ENCODE data around the gene HRK. TPM values are rescaled to one million over a fixed set of nuclear protein-coding genes. Genes with fewer than 3 reads are reported as not detected.

Gene HRK
- total and polyA plus RNA-seq, 10 of the 15 experiments (the other 5 are each of a cell fraction or from before 2014, with no cell fraction given), result not detected

DNA sequence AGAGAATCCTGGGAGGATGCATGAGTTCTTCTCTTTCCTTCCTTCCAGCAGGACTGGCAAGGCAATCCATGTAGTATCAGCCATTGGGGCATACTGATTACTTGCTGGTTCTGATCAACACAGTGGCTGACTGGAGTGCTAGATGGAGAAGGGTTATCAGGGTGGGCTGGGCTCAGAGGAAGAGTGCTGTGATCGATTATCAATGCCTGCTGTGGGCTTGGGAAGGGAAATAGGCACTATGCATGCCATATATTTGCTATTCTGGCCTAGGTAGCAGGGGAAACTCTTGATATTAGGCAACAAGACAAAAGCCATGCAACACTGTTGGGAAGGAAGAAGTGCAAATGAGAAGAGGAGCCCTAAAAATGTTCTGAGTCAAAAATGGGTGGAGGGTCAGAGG, 45.8 kb downstream of the HRK start:
- ChIA-PET POLR2A (no interaction called here), RAD21 (ENCODE audit: unreplicated experiment) (no interaction called here)

More for the DNA sequence above, 45.8 kb downstream of the HRK start:
- no peaks in the 10 kb centered on the region for H3K4me1 ChIP-seq (ENCODE audit: control insufficient read depth, insufficient read depth, low read length)
- intact Hi-C loops (cut with micrococcal nuclease; ENCODE audit: unreplicated experiment), result no loop called here
- no TSS peak for BruUV-seq (replicated peaks)
- H2AFZ ChIP-seq (ENCODE audit: control insufficient read depth, low read depth, low read length), result no peak overlapping the region
- no peak for DNase-seq (ENCODE audit: low read depth, low spot score)
- ChIA-PET SMC1A (ENCODE audit: uncharacterized antibody, unreplicated experiment) (no interaction called here), CTCF (no interaction called here)
- no peak for FAIRE-seq
- no peaks in the 10 kb centered on the region for H3K27me3 ChIP-seq (replicated peaks in 1 of 2; ENCODE audit: control insufficient read depth in 2 of 2, insufficient read depth in 2 of 2, low read length in 1 of 2)
- H4K20me1 ChIP-seq (ENCODE audit: control insufficient read depth, insufficient read depth), result no peaks in the 10 kb centered on the region
- no peaks in the 10 kb centered on the region; a peak in 2 of 4 replicates for H3K36me3 ChIP-seq (ENCODE audit: control insufficient read depth in 2 of 2, insufficient read depth in 2 of 2, low read length in 1 of 2)
- in situ Hi-C loops (cut with MboI), result no loop called here
- no peak for ATAC-seq
- H3K9me3 ChIP-seq (replicated peaks; ENCODE audit: control insufficient read depth, insufficient read depth, low read length), result no peaks in the 10 kb centered on the region
- H3K9ac ChIP-seq (ENCODE audit: control insufficient read depth, insufficient read depth, low read length), result no peak overlapping the region
- WGBS (ENCODE audit: insufficient coverage, insufficient replicate concordance, low lambda C conversion rate, missing lambda C conversion rate), result 87% methylated on average over 1 of the region's 1 CpG
- no peak overlapping the region for H3K27ac ChIP-seq (ENCODE audit: control insufficient read depth, insufficient read depth)
- TF ChIP-seq, protein P1, sequence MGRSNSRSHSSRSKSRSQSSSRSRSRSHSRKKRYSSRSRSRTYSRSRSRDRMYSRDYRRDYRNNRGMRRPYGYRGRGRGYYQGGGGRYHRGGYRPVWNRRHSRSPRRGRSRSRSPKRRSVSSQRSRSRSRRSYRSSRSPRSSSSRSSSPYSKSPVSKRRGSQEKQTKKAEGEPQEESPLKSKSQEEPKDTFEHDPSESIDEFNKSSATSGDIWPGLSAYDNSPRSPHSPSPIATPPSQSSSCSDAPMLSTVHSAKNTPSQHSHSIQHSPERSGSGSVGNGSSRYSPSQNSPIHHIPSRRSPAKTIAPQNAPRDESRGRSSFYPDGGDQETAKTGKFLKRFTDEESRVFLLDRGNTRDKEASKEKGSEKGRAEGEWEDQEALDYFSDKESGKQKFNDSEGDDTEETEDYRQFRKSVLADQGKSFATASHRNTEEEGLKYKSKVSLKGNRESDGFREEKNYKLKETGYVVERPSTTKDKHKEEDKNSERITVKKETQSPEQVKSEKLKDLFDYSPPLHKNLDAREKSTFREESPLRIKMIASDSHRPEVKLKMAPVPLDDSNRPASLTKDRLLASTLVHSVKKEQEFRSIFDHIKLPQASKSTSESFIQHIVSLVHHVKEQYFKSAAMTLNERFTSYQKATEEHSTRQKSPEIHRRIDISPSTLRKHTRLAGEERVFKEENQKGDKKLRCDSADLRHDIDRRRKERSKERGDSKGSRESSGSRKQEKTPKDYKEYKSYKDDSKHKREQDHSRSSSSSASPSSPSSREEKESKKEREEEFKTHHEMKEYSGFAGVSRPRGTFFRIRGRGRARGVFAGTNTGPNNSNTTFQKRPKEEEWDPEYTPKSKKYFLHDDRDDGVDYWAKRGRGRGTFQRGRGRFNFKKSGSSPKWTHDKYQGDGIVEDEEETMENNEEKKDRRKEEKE (IDR thresholded peaks at IDR 0.05), result no peak
- TF ChIP-seq HDAC6 (IDR thresholded peaks at IDR 0.05; ENCODE audit: unreplicated experiment), result no peak
- TF ChIP-seq MTA2 (IDR thresholded peaks at IDR 0.05; ENCODE audit: low read depth), result no peak
- TF ChIP-seq RCOR1 (conservative IDR thresholded peaks at IDR 0.05; ENCODE audit: low read depth, low read length), result no peak
- no peak for TF ChIP-seq ZNF274 (IDR thresholded peaks at IDR 0.05; ENCODE audit: insufficient read depth, insufficient read length)
- TF ChIP-seq EZH2 (IDR thresholded peaks at IDR 0.05; ENCODE audit: borderline replicate concordance, control insufficient read depth, low read depth, low read length), result no peak
- no peak for TF ChIP-seq DPF2 (IDR thresholded peaks at IDR 0.05)
- no peak for TF ChIP-seq RELA (IDR thresholded peaks at IDR 0.05; ENCODE audit: borderline replicate concordance, partially characterized antibody)
- no peak for TF ChIP-seq ETV6 (conservative IDR thresholded peaks at IDR 0.05 in 1 of 2, IDR thresholded peaks at IDR 0.05 in 1 of 2; ENCODE audit: borderline replicate concordance in 1 of 2, low read depth in 1 of 2)
- H3K4me2 ChIP-seq (ENCODE audit: control insufficient read depth, insufficient read depth), result no peak overlapping the region
- H3K4me3 ChIP-seq, result no peak overlapping the region
- H3K79me2 ChIP-seq (ENCODE audit: control insufficient read depth, insufficient read depth, low read length), result no peaks in the 10 kb centered on the region

All from GM12878 (cell line).